Measurements from ENCODE around the gene GET4.
"Not testable (repeated sequence)": the region's sequence is repeated elsewhere in the genome, so short reads cannot be mapped to it uniquely, and the experiment has no call there.

GET4 gene

DNA sequence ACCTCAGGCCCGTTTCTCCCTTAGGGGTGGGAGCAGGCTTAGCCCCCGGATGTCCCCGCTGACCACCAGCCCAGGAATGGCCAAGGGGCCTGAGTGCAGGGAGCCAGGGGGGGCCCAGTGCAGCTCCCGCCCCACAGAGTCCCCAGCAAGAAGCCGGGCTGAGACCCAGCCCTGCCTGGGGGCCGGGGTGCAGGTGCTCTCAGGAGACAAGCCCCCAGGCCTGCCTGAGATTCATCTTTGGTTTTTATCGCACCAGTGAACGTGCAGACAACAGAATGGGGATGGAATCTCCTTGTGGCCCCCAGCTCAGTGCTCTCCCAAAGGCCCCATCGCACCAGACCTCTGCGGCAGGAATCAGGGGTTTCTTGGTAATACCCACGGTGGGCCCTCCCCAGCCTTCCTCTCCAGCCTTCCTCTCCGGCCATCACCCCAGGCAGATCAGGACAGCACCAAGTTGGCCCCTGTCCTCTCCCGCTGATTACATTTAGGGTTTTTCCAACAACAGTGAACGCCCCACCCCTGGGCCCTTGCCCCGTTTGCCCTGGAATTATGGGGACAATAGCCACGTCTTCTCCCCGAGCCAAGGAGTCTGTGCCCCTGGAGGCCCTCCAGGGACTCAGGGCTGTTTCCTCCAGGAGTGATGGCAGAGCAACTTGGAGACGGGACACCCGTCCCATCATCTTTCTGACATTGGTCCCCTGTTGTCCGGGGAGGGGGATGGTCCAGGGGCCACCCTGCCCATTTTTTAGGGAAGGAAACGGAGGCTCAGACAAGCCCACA is 55.7 kb downstream of the GET4 start:
- DNase-seq: no peak

GRCh38 chr7:932651-932975 is 56.3 kb downstream of the GET4 start:
- DNase-seq: no peak

DNA sequence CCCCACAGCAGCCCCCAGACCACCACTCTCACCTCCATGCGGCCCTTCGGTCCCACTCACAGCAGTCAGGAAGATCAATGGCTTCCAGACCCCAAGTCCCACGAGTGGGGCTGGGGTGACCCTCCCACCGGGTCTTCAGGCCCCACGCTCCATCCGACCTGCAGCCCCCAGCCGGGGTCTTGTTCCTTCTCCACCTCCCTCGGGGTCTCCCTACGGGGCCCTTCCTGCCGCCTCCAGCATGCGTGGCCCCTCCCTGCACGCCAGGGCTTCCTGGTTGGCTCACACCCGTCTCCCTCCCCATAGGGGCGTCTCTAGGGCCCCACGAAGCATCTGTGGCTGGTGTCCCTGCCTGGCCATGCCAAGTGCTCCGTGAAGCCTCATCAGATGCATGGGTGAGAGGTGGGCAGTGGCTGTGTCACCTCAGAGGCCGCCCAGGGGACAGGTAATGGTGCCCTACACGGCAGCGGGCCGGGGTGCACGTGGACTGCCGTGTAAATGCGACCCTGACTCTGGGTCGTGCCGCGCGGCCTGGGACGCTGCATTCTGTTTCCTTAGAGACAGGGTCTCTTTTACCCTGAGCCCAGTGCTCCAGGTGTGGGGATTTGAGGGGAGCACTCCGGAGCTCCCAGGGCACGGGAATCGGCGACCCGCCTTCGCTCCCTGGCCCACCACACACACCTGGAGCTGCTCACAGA is 58.3 kb downstream of the GET4 start:
- DNase-seq: no peak

DNA sequence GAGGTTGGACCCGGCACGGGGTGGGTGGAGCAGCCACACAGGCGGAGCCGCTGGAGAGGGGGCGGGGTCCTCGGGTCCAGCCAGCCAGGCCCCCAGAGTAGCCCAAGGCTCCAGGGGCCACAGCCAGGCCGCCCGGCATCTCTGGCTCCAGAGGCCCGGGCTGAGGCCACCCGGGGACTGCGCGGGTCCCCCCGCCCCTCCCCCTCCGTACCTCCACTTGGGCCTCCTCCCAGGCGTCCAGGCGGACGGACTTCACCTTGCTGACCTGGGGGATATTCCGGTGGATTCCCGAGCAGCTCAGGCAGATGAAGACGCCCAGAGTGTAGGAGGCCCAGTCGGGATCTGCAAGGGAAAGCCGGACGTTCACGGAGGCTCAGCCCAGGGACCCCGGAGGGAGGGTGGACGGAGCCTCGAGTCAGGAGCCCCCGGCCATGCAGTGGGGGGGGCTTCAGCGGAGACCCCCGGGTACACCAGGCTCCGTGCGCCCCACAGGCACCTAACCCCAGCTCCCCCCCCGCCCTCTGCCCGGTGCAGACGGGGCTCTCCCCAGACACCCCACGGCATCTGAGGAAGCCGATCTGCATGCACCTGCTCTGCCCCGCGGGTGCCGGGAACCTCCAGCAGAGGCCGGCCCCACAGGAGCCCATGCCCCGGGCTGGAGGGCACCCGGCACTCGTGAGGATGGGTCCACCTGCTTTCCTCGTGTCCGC is 59.0 kb downstream of the GET4 start:
- no peak for DNase-seq

- no peak for DNase-seq
These were observed 59.6 kb downstream of the GET4 start for GRCh38 chr7:935874-936385.

DNA sequence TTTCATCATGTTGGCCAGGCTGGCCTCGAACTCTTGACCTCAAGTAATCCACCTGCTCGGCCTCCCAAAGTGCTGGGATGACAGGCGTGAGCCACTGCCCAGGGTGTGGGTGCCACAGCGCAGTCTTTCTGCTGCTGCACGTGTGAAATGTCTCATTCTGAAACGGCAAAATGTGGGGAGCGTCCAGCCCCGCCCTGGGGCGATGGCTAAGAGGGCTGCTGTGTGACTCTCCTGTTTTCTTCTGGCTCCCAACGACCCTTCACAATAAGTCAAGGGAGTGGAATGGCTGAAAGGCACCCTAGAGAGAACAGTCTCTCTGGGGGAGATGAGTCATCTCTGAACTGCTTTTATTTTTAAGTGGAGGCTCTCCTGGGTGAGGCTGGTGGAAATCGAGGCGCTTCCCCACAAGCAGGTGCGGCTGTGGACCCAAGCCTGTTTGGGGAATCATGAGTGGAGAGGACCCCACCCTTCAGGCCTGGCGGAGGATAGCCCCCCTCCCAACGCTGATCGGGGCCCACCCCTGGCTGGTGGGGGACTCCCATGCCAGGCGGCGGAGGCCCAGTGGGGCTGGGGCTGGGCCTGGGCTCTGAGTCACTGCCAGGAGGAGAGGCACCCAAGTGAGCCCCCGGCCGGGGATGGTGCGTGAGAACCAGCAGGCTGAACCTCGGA is 60.2 kb downstream of the GET4 start:
- DNase-seq: no peak

DNA sequence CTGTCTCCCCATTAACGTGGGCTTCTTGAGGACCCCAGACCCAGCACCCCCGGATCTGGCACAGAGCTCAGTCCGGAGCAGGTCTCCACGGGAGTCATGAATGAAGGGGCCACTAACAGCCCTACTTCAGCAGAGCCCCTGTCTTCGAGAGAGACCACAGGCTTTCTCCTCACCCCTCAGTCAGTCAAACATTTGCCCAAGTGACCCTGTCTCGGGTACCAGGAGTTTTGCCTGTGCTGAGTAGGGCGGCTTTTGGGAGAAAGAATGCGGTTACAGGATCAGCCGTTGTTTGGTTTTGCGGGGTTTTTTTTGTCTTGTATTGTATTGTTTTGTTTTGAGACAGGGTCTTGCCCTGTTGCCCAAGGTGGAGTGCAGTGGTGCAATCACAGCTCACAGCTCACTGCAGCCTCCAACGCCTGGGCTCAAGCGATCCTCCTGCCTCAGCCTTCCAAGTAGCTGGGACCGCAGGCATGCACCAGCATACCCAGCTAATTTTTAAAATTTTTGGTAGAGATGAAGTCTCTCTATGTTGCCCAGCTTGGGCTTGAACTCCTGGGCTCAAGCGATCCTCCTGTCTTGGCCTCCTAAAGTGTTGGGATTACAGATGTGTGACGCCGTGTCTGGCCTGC is 61.6 kb downstream of the GET4 start:
- no peak for DNase-seq

- DNase-seq: no peak
These were observed 62.3 kb downstream of the GET4 start for GRCh38 chr7:938546-939185.

DNA sequence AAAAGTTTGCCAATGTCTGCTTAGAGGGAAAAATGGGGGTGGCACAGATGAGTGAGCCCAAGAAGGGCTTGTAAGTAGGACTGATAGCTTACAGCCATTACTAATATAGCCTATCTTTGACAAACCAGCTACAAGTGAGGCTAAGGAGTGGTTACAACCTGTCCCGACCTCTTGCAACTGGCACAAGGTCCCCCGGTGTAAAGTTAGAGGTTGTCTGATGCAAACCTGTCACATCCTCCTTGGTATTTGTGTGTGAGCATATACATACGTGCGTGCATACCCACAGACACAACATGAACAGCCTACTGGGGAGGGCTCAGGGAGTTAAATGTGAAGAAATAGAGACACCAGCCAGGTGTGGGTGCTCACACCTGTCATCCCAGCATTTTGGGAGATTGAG is 63.5 kb downstream of the GET4 start:
- no peak for DNase-seq

DNA sequence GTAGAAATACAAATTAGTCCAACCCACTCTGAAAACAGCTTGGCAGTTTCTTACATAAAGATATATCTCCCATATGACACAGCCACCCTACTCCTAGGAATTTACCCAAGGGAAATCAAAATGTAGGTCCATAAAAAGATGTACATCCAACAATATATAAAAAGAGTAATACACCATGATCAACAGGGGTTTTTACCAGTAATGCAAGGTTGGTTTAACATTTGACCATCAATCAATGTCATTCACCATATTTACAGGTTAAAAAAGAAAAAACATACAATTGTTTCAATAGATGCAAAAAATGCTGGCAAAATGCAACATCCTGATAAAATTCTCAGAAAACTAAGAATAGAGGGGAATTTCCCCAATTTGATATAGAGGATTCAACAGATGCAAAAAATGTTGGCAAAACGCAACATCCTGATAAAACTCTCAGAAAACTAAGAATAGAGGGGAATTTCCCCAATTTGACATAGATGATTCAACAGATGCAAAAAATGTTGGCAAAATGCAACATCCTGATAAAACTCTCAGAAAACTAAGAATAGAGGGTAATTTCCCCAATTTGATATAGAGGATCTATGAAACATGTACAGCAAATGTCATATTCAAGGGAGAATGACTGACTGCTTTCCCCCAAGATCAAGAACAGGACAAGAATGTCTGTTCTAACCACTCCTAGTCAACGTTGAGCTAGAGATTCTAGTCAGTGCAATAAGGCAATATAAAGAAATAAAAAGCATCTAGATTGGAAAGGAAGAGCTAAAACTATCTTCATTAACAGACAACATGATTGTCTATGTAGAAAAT is 64.5 kb downstream of the GET4 start:
- DNase-seq: no peak

DNA sequence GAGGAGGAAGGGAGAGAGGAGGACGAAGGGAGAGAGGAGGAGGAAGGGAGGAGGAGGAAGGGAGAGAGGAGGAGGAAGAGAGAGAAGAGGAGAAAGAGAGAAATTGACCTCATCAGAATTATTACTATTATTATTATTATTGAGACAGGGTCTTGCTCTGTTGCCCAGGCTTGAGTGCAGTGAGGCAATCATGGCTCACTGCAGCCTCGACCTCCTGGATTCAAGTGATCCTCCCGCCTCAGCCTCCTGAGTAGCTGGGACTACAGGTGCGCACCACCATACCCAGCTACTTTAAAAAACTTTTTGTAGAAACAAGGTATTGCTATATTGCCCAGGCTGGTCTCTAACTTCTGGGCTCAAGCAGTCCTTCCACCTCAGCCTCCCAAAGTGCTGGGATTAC is 67.4 kb downstream of the GET4 start:
- not testable (repeated sequence) for DNase-seq

DNA sequence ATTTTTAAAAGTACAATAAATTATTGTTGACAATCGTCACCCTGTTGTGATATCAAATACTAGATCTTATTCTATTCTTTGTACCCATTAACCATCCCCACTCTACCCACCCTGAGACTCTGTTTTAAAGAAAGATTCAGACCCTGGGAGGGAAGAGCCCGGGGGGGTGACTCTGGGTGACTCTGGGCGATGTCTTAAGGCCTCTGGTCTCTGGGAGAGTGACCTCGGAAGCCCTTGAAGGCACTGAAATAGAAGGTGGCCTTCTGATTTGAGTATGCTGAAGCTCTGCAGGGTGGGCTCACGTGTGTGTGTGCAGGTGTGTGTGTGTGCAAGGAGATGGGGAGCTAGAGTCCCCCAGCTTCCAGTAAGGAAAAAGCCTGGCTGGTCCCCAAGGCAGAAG is 68.4 kb downstream of the GET4 start:
- DNase-seq: no peak

DNA sequence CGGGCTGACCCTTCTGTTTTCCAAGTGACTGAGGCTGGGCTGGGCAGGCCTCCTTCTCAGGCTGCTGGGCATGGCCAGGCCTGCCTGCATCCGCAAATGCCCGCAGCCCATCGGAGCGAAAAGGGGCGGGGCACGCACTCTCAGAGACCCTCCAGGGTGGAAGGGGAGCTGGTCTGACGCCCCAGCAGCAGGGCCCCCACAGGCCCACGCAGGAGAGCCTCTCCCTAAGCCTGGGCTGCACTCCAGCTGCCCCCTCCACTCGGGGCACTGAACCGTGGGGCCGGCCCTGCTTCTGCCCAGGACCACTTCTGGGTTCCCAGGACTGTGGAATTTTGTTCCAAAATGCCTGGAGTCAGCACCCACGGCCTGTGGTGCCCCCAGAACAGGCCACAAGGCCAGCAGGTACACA is 68.8 kb downstream of the GET4 start:
- no peak for DNase-seq

- no peak for DNase-seq
These were observed 69.4 kb downstream of the GET4 start for GRCh38 chr7:945556-946255.
